Left kidney (tissue), 8 donors: Measurements from ENCODE around the gene UTS2B. TPM values are rescaled to one million over a fixed set of nuclear protein-coding genes. Genes with fewer than 3 reads are reported as not detected.

Source experiments
- DNase-seq: peaks from one replicate; pipeline ENCODE4 v3.0.0-alpha.2; 2013
- long read RNA-seq, 8 donors: transcript quantifications; one replicate each; lab custom pipeline, GENCODE V29; 2026
- polyA plus RNA-seq: library from polyadenylated mRNA; unstranded; fragments of 120-200 nt; gene quantifications from one replicate; pipeline ENCODE4 v1.2.1, GENCODE V29; 2013; ENCODE audit not compliant: insufficient read length

UTS2B gene, protein sequence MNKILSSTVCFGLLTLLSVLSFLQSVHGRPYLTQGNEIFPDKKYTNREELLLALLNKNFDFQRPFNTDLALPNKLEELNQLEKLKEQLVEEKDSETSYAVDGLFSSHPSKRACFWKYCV
- polyA plus RNA-seq = 0.80 TPM
- long read RNA-seq, donor 1 = 0 reads
- long read RNA-seq, donor 2 = 0 reads
- long read RNA-seq, donor 3, partial matches to known transcripts = 24 of 44 reads
- long read RNA-seq, donor 3, other reads (novel, unspliced or antisense) = 20 of 44 reads
- long read RNA-seq, donor 4 = 0 reads
- long read RNA-seq, donor 5, partial matches to known transcripts = 105 of 131 reads
- long read RNA-seq, donor 5, other reads (novel, unspliced or antisense) = 26 of 131 reads
- long read RNA-seq, donor 6 = 0 reads
- long read RNA-seq, donor 7 = 0 reads
- long read RNA-seq, donor 8 = 0 reads

DNA sequence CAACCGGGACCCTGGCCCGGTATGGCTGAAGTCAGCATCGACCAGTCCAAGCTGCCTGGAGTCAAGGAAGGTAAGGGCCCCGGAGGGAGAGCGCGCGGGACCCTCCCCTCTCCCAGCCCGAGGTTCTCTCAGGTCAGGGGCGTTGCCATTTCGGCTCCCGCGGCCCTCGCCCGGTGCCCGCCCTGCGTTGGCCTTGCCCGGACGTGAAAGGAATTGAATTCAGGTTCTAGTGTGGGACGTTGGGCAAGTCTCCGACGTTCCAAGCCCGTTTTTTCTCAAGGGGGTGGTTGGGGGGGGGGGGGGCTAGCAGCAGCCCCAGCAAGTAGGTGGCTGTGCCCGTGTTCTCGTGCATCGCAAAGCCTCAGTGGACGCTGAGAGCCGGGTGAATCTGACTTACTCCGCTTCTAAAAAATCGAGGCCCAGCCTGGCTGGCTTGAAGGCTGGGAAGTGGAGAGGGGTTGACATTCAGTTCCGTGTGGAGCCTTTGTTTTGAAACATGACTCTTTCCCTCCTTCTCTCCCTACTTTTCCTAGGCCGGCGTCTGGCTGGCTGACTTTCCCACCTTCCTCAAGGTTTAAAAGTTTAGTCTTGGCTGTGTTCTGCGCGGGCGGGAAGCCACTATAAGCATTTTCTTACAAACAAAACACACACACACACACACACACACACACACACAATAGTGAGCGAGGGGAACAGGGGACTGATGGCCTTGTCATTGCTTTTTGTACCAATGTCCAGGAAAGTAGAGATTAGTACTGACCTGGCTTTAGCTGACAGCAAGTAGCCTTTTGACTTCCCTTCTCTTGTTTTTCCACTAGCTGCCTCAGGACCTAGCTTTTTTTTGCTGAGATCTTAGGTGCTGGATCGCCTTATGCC is at the start of gene UTS2B:
UTS2B (minus strand) TSS at position 873 of the 876 bp plus-strand sequence. CDS start 48,337 bp downstream, outside the sequence.
- DNase-seq = peak; percentile 78

DNA sequence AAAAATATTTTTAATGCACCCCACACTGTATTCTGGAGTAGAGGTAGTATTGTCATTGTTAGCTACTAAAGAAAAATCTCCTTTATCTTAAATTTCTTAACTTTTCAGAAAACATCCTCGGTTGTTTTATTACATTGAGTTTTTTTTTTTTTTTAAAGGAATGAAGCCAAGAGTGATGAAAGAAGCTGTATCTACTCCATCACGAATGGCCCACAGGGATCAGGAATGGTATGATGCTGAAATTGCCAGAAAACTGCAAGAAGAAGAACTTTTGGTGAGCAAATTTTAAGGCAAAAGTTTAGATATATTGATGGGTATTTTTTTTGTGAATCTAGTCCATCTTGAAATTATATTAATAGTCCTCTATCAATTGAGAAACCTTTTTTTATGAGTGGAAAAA is 49.7 kb upstream of the UTS2B start:
- DNase-seq = no peak

DNA sequence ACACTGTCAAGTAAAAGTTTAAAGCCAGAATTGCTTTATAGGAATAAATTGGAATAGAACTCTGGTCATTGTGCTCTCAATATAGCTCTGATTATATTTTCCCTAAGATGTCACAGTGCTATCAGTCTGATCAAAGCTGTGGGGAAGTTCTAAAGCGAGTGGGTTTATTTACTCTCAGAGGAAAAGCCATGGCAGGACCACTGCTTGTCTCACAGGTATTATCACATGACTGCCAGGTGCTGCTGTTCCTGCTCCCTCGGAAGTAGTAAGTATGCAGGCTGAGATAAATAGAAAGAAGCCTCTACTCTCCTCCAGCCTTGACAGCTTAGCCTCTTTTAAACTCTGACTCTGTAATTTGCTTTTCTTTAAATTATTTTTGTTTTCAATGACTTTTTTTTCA is 49.1 kb upstream of the UTS2B start:
- no peak for DNase-seq

DNA sequence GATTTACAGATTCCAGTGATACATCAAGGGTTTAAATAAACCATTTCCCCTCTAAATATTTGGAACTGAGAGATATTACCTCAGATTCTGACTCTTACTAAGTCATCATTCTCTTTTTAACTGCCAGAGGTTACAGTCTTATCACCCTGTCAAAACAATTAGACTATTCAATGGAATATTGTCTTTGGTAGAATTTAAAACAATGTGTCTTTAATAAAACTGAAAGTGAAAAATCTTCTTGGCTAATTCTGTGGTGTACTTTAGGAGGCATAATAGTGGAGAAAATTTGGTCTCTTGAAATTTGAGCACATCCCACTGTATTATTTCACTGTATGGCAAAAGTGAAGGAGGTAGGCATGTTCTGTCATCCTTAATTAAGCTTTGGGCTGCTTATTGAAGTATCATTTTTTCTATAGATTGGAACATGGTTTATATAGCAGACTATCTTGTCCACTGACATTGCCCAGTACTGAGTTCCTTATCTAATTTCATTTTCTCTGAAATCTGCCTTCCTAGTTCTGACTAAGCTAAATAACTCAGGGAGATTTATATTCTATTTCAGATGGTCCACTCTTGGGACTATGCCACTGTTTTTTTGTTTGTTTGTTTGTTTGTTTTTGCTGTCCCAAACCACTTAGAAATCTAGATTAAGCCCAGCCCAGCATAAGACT is 48.0 kb upstream of the UTS2B start:
- no peak for DNase-seq

DNA sequence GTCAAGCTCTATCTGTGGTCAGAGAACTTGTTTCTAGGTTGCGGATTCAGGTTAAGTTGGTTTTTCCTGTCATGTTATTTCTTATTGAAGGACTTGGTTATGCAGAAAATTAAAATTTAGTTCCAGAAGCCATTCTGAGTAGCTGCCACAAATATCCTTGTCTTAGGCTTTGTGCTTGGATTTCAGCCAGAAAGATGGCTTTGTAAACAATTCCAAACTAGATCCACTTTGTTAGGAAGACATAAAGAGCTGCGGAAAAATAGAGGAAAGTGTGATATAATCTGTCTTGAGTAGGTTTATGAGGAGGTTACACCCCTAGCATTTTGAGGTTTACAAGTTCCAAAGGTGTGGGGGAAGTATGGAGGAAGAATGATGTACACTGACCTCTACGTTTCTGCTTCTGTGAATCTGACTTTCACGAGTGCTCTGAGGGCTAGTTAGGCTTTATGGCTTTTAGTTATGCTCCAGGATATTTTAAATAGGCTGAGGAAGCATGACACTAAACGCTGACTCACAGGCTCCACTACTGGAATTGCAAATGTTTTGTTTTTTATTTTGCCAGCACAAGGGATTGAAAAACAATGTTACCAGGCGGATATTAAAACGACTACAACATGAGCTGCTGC is 46.3 kb upstream of the UTS2B start:
- DNase-seq = no peak

DNA sequence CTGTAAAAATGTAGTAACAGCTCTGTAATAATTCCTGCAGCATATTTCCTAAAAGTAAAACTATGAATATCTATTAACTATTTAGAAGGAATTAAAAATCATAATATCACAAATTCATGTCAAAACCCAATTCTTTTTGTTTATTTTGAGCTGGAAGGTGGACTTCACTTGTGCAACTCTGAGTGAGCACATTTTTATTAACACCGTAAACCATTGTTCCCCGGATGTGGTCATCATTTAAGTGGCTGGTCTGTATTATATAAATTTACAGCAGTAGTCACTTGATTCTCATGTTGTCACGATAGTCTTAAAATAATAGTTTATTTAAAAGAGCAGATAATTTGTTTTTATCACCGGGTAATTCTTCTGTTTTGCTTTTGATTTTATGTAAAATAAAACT is 43.0 kb upstream of the UTS2B start:
- DNase-seq = no peak

DNA sequence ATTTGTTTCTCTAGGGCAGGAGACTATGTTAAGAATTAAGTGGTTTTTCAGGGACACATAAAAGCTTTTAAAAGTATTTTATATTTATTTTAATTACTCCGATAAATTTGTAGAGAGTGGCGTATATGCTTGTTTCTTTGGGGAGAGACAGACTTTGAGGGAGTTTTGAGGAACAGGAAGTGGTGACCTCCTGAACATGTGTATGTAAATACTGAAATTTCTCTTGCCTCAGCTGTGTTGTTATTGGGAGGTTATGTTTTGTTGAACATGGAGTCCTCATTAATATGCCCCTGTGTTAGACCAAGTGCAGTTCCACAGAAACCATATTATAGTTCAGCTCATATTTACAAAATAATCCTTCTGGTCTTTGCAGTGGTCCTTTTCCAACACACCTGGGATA is 41.8 kb upstream of the UTS2B start:
- no peak for DNase-seq

DNA sequence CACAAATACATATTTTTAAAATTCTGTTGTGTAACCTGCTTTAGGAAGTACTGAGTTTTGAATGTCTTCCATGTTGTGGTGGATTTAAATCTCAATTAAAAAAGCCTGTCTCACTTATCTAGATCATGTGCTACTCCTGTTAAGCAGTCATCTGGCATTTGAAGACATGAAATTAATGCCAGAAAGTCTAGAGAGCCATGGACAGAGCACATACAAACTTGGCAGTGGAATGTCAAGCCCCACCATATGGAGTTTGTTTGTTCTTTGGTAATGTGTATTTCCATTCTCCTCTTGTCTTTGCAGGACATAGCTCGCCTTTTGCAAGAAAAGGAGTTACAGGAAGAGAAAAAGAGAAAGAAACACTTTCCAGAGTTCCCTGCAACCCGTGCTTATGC is 39.3 kb upstream of the UTS2B start:
- no peak for DNase-seq

DNA sequence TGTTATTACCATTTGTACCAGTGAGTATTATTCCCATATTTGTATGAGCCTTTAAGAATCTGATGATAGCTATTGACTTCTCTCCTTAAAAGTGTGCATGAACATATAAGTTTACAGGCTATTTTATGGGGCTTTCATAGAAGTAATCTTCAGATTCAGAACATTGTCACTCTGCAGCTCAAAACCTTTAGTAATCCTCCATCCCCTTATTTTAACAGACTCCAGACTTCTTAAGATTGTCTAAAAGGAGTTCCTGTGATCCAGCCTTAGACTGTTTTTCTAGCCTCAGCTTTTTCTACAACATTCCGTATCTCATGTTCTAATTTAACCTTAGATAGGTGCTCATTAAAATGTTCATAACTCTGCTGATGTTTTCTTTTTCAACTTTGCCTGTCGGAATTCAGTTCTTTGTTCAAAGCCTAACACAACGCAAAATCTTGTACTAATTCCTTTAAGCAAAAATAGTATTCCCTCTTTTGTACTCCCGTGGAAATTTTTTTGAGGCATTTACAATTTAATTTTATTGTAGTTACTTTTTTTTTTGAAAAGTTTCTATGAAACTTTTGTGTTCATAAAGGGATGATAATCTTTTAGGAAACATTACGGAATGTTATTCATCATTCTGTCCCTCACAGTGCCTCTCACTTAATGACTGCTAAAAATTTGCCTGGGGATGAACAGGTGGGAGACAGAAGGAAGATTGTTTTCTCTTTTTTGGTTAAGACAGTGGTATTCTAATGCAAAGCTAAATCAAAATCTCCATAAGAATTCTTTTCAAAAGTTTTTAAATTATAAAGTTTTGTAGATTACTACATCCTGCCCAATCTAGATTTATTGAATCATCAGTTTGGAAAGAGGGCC is 38.7 kb upstream of the UTS2B start:
- DNase-seq = no peak

DNA sequence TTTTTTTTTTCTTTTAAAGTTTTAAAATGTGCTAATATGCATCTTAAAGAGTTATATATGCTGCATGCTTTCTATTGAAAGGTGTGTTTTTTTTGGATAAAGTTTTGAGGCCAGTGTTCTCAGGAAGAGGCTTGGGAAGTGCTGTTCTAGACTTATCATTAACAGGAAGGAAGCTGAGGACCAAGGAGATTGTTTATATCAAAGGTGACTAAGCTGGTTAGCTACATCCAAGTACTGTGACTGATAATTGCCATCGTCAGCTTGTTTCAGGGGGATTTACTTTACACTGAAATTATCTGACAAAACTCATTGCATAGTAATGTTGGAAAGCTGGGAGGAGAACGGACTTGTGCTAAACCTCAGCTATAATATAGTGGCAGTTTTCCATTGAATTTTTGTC is 36.3 kb upstream of the UTS2B start:
- no peak for DNase-seq

DNA sequence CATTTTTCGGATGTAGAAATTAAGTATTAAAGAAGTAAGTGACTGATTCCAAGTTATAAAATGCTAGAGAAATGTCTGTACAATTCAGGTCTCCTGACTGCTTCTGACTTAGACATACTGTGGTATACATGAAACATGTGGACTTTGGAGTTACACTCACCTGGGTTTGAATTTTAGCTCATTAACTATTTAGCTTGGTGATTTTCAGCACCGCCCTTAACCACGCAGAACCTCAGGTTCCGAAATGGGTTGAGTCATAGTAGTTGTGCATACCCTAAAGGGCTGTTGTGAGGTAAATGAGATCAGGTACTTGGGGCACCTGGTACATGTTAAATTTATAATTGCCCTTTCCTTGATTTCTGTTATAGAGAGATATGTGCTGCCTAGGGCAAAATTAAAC is 32.9 kb upstream of the UTS2B start:
- DNase-seq = no peak

DNA sequence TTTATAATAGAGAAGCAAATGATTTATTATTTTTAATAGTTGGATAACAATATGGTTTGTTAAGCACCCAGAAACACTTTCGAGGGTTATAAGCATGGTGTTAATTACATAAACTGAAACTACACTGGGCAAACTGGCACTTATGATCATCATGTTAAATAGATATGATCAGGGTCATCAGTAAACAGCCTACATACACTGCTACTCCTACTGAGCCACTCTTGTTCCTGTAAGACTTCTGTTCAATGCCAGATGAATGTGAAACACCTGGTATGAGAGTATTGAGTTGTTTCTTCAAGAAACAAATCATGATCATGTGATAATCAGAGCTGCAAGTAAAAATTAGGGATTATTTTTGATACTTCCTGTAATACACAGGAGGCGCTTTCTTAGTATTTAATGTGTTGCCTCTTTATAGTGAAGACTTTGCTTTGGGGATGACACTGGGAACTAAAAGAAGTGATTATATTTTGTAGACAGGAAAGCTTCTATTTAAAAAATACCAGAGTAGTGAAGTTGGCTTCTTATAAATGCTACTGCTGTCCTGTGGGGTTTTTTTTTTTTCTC is 32.3 kb upstream of the UTS2B start:
- DNase-seq = no peak

DNA sequence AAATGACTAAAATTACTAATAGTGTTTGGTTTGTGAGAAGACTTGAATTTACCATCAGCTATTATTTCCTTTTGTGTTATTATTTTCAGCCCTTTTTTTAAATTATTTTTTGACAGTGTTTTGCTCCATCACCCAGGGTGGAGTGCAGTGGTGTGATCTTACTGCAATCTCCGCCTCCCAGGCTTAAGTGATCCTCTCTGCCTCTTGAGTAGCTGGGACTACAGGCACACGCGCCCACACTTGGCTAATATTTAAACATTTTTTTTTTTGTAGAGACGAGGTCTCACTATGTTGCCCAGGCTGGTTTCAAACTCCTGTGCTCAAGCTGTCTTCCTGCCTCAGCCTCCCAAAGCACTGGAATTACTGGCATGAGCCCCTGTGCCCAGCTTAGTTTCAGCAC is 31.7 kb upstream of the UTS2B start:
- no peak for DNase-seq

DNA sequence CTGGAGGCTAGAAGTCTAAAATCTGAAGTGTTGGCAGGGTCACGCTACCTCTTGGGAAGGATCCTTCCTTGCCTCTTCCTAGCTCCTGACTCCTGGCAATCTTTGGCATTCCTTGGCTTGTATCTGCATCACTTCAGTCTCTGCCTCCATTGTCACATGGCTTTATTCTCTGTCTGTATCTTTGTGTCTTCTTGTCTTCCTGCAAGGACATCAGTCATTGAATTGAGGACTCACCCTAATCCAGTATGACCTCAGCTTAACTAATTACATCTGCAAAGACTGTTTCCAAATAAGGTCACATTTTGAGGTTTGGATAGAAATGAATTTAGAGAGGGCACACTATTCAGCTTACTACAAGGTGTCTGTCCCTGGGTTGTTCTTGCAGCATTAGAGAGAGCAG is 31.1 kb upstream of the UTS2B start:
- no peak for DNase-seq

DNA sequence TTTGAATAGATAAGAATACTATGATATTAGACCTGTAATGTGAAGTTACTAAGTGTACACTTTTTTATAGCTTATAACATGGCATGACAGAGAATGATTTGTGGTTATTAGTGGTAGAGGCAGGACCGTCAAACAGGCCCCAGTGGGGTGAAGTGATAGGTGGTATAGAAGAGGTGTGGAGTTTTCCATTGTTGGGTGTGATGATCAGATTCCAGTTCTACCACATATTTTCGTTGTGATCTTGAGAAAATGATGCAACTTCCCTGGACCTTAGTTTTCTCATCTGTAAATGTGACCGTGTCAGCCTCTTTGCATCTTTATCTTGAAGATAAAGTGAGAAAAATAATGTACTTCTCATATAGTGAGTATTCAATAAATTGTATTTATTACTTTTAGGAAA is 30.3 kb upstream of the UTS2B start:
- DNase-seq = no peak

DNA sequence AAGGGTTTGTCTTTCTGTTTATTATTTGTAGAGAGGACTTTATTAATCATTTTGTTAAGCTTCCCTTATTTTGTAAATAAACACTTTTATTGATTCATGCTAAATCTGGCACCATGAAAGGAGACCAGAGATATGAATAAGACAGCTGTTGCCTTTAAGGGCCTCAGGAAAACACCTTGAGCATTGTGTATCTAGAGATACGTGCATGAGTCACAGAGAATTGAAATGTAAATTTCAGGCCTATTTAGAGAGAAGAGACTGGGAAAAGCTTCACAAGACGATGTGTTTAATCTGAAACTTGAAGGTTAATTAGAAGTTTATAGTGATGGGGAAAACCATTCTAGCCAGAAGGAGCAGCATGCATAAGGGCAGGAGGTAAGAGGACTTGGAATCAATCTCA is 28.6 kb upstream of the UTS2B start:
- DNase-seq = no peak

DNA sequence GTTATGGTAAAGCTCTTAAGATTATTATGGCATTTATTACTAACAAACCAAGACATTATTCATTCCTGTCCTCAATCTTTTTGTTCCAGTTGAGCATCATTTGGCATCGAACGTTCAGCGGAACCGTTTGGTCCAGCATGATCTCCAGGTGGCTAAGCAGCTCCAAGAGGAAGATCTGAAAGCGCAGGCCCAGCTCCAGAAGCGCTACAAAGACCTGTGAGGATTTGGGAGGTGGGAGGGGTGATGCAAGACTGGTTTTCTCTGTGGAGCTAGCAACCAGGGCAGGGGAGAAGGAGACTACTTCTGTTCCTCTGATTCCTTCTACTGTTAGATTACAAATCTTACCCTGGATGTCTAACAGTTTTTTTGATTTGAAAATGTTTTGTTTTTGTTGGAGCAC is 27.6 kb upstream of the UTS2B start:
- no peak for DNase-seq

DNA sequence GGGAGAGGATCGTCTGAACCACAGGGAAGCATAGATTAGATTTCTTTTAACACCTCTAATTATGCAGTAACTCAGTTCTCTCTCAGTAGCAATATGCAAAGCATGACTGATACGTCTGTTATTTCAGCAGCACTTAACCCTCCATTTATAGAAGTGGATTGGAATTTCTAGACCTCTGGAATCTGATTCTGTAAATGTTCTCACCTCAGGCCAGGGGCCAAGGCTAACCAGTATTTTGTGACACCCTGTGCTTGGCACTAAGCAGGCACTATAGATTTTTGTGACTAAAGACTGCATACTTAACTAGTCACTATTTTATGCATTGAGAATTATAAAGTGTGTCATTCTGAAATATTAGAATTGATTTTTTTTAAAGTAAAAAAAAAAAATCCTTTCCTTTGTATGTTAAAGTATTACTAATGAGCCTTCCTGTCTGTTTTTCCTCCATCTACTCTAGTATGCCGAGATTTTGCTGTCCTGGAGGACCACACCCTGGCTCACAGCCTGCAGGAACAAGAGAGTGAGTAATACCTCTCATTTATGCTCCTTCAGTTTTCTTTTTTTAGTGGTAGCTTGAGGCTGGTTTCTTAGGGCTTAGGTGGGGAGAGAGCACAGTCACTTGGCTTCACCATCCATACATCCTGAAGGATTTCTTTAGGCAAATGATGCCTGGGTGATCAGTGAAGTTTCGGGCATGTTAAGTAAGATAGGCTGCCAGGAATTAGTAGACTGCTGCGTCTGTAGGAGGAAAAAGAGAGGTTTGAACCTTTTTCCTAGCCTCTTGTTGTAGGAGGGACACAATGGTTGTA is 26.5 kb upstream of the UTS2B start:
- no peak for DNase-seq

DNA sequence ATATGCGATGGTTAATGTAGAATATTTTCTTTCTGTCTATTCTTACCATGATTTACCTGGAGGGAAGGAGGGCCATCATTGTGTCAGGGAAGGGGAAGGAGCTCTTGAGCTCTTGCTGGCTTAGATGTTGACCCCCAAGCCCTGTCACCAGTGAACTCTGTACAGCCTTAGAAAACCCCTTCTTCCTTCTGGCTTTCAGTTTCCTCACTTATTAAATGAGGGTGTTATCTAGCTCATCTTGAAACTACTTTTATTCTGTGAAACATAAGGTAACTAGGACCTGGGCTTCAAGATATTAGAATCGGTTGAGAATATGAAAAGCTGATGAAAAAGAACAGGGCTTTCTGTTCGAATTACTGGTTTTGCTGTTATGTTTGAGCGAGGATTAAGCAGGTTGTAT is 25.1 kb upstream of the UTS2B start:
- no peak for DNase-seq
